NCI-H1105 (cell line): ENCODE measurements around the gene KRT74.

Experiments used
- DNase-seq: peaks from one replicate; lab custom pipeline; 2025; lab: John Stamatoyannopoulos, UW

The KRT74 gene

DNA sequence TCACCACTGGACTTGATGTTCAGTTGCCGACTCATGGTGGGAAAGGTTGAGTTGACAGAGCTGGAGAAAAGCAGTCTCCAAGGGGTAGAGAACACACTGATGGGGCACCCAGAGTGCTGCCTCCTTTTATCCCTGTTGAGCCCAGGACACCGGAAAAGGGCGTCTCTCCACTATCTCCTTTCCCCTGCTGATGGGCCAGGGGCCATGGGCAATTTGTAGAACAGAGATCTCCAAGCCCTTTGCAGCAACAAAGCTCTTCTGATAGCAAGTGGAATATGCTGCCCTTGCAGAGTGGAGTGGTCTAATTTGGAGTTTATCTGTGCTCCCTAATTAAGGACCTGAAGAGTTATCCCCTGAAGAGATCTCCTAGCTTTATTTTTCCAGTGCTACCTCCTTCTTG lies at the start of gene KRT74:
Gene KRT74 (minus strand): TSS at position 101 of the 400 bp plus-strand sequence. CDS start 66 bp downstream, at position 35.
- DNase-seq = no peak

DNA sequence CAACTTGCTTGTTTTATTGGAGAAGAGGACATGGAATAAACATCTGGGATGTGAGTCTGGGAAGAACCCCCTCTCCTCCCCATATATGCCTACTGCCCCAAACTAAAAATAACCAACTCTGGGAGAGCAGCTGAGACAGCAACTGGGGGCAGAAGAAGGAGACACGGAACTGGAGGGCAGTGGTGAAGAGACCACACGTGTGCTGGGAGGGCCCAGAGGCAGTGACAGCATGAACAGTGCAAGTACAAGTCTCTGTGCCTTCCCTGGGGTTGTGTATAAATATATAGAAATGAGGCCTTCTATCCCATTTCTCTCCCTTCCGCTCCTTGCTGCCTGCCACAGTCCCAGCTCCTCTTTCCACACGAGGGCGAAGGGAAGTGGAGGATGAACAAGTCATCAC lies 48.7 kb upstream of the KRT74 start:
- no peak for DNase-seq

GRCh38 chr12:52618866-52619265 lies 45.2 kb upstream of the KRT74 start:
- no peak for DNase-seq

DNA sequence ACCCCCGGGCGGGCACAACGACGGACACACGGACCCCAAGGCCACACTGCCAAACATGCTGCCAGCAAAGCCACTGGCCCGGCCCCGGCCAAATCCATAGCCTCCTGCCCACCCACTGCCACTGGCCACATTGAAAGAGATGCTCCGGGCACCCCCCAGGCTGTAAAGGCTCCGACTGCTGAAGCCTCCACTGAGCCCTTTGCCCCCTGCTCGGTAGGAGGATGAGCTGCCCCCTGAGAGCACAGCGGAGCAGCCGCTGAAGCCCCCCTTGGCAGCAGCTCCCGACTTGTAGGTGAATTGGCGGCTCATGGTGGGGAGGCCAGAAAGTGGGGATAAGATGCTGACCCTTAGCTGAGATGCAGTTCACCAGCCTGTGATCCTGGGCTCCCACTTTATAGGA lies 44.6 kb upstream of the KRT74 start, which contains the start of gene KRT73:
Gene KRT73 (minus strand): TSS at position 344 of the 400 bp plus-strand sequence. CDS start 35 bp downstream, at position 309.
- DNase-seq = no peak

- DNase-seq = no peak
These were observed 43.8 kb upstream of the KRT74 start for GRCh38 chr12:52617403-52617785.

DNA sequence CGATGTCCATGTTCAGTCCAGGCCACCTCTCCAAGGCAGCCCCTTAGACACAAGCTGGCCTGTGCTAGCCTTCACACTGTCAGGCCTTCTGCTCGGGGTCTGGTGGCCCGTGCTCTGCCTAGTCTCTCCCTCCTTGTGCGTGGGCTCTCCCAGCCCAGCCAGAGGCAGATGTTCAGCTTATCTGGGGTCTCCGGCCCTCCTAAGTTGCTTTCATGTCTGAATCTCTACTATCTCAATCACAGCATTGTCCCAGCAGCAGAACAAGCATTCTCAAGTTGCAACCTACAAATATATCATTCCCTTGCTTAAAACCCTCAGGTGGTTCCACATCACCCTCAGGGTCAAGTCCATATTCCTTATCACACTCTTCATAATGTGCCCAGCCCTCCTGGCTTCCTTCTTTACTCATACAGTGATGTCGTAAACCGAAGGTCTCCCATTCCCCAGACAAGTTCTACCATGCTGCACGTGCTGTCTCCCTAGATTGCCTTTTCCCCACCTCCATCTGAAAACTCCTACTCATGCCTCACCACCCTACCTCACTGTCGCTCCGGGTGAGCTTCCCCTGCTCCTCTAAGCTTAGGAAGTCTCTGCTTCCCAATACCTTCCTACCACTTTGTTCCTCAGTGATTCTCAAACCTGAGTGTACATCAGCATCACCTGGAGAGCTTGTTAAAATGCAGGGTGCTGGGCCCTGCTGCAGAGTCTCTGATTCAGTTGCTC lies 43.2 kb upstream of the KRT74 start:
- DNase-seq = no peak

DNA sequence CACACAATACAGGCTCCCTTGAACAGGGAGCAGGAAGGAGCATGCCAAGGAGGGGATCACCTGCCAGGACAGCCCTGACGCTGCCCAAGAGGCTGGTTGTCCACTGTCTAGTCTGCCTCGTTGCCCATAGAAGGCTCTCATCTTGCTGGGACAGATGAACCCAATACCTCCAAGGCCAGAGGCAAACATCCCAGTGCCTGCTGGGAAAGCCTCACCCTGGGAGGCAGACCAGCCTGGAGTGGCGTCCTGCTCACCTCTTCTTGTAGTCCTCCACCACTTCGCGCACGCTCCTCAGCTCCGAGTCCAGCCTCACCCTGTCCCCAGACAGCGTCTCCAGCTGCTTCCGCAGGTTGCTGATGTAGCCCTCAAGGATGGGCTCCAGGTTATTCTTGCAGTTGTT lies 42.3 kb upstream of the KRT74 start:
- no peak for DNase-seq

GRCh38 chr12:52615208-52615868 lies 41.7 kb upstream of the KRT74 start:
- no peak for DNase-seq

GRCh38 chr12:52614381-52615207 lies 41.0 kb upstream of the KRT74 start:
- no peak for DNase-seq

DNA sequence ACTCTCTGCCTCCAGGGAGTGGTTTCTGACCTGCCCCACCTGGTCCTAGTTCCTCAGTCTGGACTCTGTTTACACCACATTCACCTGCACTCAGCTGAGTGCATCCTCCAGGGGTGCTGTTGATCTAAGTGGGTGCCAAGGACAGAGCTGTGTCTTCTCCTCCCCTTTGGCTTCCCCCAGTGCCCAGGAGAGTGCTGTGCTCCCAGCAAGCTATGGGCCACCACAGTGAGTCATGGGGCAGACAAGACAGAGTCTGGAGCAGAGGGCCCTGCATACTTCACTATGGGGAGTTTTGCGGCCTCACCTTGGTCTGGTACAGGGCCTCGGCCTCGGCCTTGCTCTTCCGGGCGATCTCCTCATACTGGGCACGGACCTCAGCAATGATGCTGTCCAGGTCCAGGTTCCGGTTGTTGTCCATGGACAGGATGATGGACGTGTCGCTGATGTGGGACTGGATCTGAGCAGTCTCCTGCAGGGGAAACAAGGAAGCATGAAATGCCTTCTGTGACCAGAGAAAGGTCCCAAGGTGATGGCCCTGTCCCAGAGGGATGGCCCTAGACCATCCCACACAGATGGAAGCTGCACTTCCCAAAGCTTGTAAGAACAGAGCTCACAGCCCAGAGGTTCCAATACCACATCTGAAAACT lies 39.9 kb upstream of the KRT74 start:
- DNase-seq = no peak

- DNase-seq = no peak
These were observed 39.1 kb upstream of the KRT74 start for GRCh38 chr12:52612431-52613383.

- no peak for DNase-seq
These were observed 37.4 kb upstream of the KRT74 start for GRCh38 chr12:52611080-52611468.

- DNase-seq = no peak
These were observed 35.4 kb upstream of the KRT74 start for GRCh38 chr12:52608826-52609630.

- no peak for DNase-seq
These were observed 34.5 kb upstream of the KRT74 start for GRCh38 chr12:52608161-52608560.

DNA sequence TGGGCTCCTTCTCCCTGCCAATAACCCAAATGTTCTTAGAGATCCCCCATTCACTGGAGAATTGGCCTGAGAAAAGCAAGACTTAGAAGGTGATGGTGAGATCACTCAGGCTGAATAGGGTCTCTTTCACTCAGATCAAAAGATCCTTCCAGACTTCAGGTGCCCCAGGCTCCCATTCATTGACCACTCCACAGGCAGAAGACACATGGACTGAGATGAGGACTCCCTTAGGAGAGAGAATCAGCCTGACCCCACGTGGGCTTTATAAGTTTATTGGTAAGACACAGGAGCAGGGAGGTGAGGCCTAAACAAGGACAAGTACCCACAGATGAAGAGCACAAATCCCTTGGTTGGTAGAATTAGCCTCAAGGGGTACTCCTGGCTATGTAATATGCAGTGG lies 33.7 kb upstream of the KRT74 start:
- DNase-seq = no peak

- no peak for DNase-seq
These were observed 33.1 kb upstream of the KRT74 start for GRCh38 chr12:52606581-52607218.

DNA sequence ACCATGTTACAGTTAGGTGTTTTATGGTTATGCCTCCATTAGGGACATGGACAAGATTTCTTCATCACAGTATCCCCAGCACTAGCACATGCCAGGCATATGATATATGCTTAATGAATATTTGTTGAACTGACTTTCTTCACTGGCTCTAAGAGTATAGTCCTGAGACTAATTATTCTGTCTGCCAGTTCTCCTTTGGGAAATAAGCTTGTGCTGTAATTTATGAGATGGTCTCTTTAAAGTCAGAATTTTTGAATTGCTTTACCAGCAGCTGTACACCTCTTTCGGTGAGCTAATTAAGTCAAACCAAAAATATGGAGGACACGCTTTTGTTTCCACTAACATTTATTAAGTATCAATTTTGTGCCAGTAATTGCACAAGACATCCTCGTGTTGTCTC lies 32.5 kb upstream of the KRT74 start:
- DNase-seq = no peak

- DNase-seq = no peak
These were observed 31.9 kb upstream of the KRT74 start for GRCh38 chr12:52605542-52605941.

GRCh38 chr12:52604859-52605258 lies 31.2 kb upstream of the KRT74 start:
- DNase-seq = no peak

DNA sequence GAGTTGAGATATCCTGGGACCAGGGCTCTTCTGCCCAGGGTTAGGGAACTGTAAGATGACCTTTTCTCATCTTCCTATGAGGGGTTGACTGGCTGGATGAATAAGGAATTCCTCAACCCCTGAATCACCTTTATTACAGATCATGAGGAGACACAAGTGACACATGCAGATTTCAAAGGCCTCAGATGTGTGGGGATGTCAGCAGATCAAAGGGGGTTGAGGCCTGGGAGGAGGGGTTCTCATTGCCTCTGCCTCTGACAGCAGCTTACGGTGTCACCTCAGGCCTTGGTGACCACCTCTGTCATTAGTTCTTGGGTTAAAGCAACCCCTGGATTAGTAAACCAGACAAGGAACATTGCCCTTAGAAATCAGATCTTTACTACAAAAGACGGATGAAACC lies 29.7 kb upstream of the KRT74 start:
- no peak for DNase-seq
